Fibroblast of lung (primary cell): Measurements from ENCODE around the gene DNAJB6.

ENCODE experiments used
- CTCF ChIP-seq, 2 donors: IDR thresholded peaks in 1 of 2; conservative IDR thresholded peaks in 1 of 2; 1 replicate in 1 of 2; 2 replicates in 1 of 2; pipeline ENCODE4 v1.5.1; 2011 to 2012; ENCODE audit warnings: low read length in 2 of 2, control low read depth in 1 of 2, inconsistent platforms in 1 of 2, low read depth in 1 of 2, mild to moderate bottlenecking in 1 of 2
- EZH2 ChIP-seq: IDR thresholded peaks from 2 replicates; pipeline ENCODE4 v1.5.1; 2012; ENCODE audit warnings: low read length, control low read depth, mild to moderate bottlenecking; ENCODE audit errors: missing control alignments

GRCh38 chr7:157392256-157393037, 55.6 kb downstream of the DNAJB6 start:
- TF ChIP-seq CTCF (conservative IDR thresholded peaks at IDR 0.05 in 1 of 2, IDR thresholded peaks at IDR 0.05 in 1 of 2; ENCODE audit: low read depth in 1 of 2, low read length in 2 of 2) (no peak), EZH2 (no peak)
